Measurements from ENCODE around the gene ITGA1. TPM values are rescaled to one million over a fixed set of nuclear protein-coding genes. Genes with fewer than 3 reads are reported as not detected.

ITGA1 gene
- polyA plus RNA-seq, 1 donor (not counting 4 experiments of a cell fraction or from before 2014, with no cell fraction given), result 1.4 TPM

DNA sequence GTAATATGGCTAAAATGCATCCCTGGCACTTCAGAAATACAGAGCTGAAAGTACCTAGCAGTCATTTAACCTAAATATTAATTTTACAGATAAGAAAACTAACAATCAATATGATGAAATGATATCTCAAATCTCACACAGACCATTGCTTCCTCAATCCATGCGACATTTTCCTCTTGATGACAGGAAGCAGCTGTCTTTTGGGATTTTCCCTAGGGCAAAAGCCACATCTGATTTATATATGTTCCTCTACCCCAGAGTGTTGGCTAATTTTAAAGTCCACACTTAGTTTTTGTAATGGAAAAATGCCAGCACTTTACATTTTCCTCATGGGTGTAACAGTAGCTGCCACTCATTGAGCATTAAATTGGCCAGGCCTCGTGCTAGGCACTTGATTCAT, 47.7 kb upstream of the ITGA1 start:
- Histone ChIP-seq H3K27me3 (ENCODE audit: control insufficient read depth, extremely low read depth, insufficient read depth, low read length) (no peaks in the 10 kb centered on the region), H3K4me2 (ENCODE audit: control insufficient read depth, extremely low read depth, insufficient read depth, low read depth, low read length) (no peak overlapping the region), H3K9me1 (ENCODE audit: control insufficient read depth, extremely low read depth, insufficient read depth, low read length) (no peaks in the 10 kb centered on the region), H3K9ac (ENCODE audit: control insufficient read depth, extremely low read depth, insufficient read depth, low read length) (no peak overlapping the region), H2AFZ (ENCODE audit: control insufficient read depth, low read length) (no peak overlapping the region), H3K27ac (ENCODE audit: control insufficient read depth, insufficient read depth, low read length) (no peak overlapping the region), H3K36me3 (ENCODE audit: control insufficient read depth in 2 of 2, extremely low read depth in 1 of 2, insufficient read depth in 2 of 2, low read length in 2 of 2) (no peaks in the 10 kb centered on the region), H3K4me1 (ENCODE audit: control insufficient read depth, extremely low read depth, insufficient read depth, low read length) (no peaks in the 10 kb centered on the region), H3K79me2 (ENCODE audit: control insufficient read depth, insufficient read depth, low read length) (no peaks in the 10 kb centered on the region), H3K4me3 (ENCODE audit: control insufficient read depth in 2 of 3, extremely low read depth in 1 of 3, insufficient read depth in 2 of 3, low read depth in 1 of 3, low read length in 3 of 3) (no peak overlapping the region), H3K9me3 (ENCODE audit: control insufficient read depth, low read depth, low read length) (no peaks in the 10 kb centered on the region), H4K20me1 (ENCODE audit: control insufficient read depth, extremely low read depth, insufficient read depth, low read length) (no peaks in the 10 kb centered on the region)
- FAIRE-seq, result no peak
- TF ChIP-seq, protein P1, sequence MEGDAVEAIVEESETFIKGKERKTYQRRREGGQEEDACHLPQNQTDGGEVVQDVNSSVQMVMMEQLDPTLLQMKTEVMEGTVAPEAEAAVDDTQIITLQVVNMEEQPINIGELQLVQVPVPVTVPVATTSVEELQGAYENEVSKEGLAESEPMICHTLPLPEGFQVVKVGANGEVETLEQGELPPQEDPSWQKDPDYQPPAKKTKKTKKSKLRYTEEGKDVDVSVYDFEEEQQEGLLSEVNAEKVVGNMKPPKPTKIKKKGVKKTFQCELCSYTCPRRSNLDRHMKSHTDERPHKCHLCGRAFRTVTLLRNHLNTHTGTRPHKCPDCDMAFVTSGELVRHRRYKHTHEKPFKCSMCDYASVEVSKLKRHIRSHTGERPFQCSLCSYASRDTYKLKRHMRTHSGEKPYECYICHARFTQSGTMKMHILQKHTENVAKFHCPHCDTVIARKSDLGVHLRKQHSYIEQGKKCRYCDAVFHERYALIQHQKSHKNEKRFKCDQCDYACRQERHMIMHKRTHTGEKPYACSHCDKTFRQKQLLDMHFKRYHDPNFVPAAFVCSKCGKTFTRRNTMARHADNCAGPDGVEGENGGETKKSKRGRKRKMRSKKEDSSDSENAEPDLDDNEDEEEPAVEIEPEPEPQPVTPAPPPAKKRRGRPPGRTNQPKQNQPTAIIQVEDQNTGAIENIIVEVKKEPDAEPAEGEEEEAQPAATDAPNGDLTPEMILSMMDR (optimal IDR thresholded peaks at IDR 0.05 in 1 of 3, IDR thresholded peaks at IDR 0.05 in 1 of 3, conservative IDR thresholded peaks at IDR 0.05 in 1 of 3; ENCODE audit: extremely low read depth in 1 of 3, insufficient read depth in 2 of 3, low read length in 3 of 3), result no peak
- TF ChIP-seq EZH2 (IDR thresholded peaks at IDR 0.05; ENCODE audit: low read length), result no peak
- DNase-seq (ENCODE audit: low read depth, low spot score), result no peak
- dilution Hi-C loops (cut with MboI; ENCODE audit: extremely low pct_ligation_motif_present, low sequenced_read_pairs), result no loop called here

DNA sequence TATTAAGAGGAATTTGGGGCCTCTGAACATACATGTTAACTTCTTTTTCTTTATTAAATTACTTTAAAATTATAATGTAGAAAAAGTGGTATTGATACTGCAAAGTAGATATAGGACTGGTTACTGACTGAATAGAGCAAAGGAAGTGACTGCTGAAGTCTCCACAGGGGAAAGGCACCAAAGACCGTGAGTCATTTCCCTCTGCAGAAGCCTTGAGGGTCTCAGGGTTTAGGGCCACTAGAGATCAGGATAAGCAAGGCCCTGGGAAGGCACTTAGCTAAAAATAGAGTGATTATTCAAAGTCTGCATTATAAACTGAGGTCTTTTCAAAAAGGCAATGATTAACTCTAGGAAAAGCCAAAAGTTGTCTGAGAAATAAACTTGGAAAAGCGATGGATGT, 44.7 kb upstream of the ITGA1 start:
- Histone ChIP-seq H3K4me3 (ENCODE audit: control insufficient read depth in 2 of 3, extremely low read depth in 1 of 3, insufficient read depth in 2 of 3, low read depth in 1 of 3, low read length in 3 of 3) (no peak overlapping the region), H3K9me3 (ENCODE audit: control insufficient read depth, low read depth, low read length) (no peaks in the 10 kb centered on the region), H4K20me1 (ENCODE audit: control insufficient read depth, extremely low read depth, insufficient read depth, low read length) (no peaks in the 10 kb centered on the region), H3K27me3 (ENCODE audit: control insufficient read depth, extremely low read depth, insufficient read depth, low read length) (no peaks in the 10 kb centered on the region), H3K9me1 (ENCODE audit: control insufficient read depth, extremely low read depth, insufficient read depth, low read length) (no peaks in the 10 kb centered on the region), H3K36me3 (ENCODE audit: control insufficient read depth in 2 of 2, extremely low read depth in 1 of 2, insufficient read depth in 2 of 2, low read length in 2 of 2) (no peaks in the 10 kb centered on the region), H3K27ac (ENCODE audit: control insufficient read depth, insufficient read depth, low read length) (no peak overlapping the region), H2AFZ (ENCODE audit: control insufficient read depth, low read length) (no peak overlapping the region), H3K4me1 (ENCODE audit: control insufficient read depth, extremely low read depth, insufficient read depth, low read length) (no peaks in the 10 kb centered on the region), H3K4me2 (ENCODE audit: control insufficient read depth, extremely low read depth, insufficient read depth, low read depth, low read length) (no peak overlapping the region), H3K79me2 (ENCODE audit: control insufficient read depth, insufficient read depth, low read length) (no peaks in the 10 kb centered on the region), H3K9ac (ENCODE audit: control insufficient read depth, extremely low read depth, insufficient read depth, low read length) (no peak overlapping the region)
- FAIRE-seq, result no peak
- TF ChIP-seq, protein P1 (optimal IDR thresholded peaks at IDR 0.05 in 1 of 3, IDR thresholded peaks at IDR 0.05 in 1 of 3, conservative IDR thresholded peaks at IDR 0.05 in 1 of 3; ENCODE audit: extremely low read depth in 1 of 3, insufficient read depth in 2 of 3, low read length in 3 of 3), result no peak
- TF ChIP-seq EZH2 (IDR thresholded peaks at IDR 0.05; ENCODE audit: low read length), result no peak
- dilution Hi-C loops (cut with MboI; ENCODE audit: extremely low pct_ligation_motif_present, low sequenced_read_pairs), result no loop called here
- no peak for DNase-seq (ENCODE audit: low read depth, low spot score)
